Measurements from ENCODE around the gene FOXO3B. TPM values are rescaled to one million over a fixed set of nuclear protein-coding genes. Genes with fewer than 3 reads are reported as not detected.
"Not testable (repeated sequence)": the region's sequence is repeated elsewhere in the genome, so short reads cannot be mapped to it uniquely, and the experiment has no call there.

The FOXO3B gene
- total RNA-seq, 1 donor from 2014 or later: 9.6 TPM

DNA sequence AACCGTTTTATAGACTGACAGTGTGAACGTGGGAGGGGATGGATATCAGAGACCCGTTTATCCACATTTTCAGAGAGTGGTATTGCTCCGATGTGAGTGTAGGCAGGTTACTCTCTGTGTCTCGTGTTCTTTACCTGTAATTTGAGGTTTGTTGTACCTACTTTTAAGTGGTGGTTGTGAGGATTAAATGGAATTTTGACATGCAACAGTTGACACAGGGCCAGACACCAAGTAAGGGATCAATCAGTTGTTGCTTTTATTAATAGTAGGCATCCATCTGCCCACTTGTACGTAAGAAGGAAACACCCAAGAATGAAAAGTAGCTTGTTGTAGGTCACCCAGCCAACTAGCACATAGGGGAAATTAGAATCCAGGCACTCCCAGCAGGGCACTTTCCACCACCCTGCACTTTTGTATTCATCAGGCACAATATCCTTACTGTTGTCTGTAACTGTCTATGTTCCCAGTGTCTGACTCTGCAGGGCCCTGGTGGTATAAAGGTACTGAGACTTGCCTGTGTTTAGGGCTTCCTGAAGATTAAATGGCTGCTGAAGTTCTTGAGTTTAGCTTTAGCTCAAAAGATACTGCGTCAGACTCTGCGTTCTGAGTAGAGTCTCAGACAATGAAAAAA is 16.5 kb upstream of the FOXO3B start:
- not testable (repeated sequence) for H3K4me1 Mint-ChIP-seq (ENCODE audit: unreplicated experiment); H3K27me3 Mint-ChIP-seq (ENCODE audit: unreplicated experiment); DNase-seq (ENCODE audit: extremely low spot score, unreplicated experiment); H3K27ac Mint-ChIP-seq (ENCODE audit: unreplicated experiment); H3K9me3 Mint-ChIP-seq (ENCODE audit: unreplicated experiment); H3K36me3 Mint-ChIP-seq (ENCODE audit: unreplicated experiment)
- peak overlapping the region; percentile 90 for H3K4me3 Mint-ChIP-seq (ENCODE audit: unreplicated experiment)

- not testable (repeated sequence) for H3K27me3 Mint-ChIP-seq (ENCODE audit: unreplicated experiment); H3K36me3 Mint-ChIP-seq (ENCODE audit: unreplicated experiment); H3K9me3 Mint-ChIP-seq (ENCODE audit: unreplicated experiment); H3K27ac Mint-ChIP-seq (ENCODE audit: unreplicated experiment); H3K4me3 Mint-ChIP-seq (ENCODE audit: unreplicated experiment); H3K4me1 Mint-ChIP-seq (ENCODE audit: unreplicated experiment); DNase-seq (ENCODE audit: extremely low spot score, unreplicated experiment)
Measured at GRCh38 chr17:18695143-18695542, 13.0 kb upstream of the FOXO3B start.

GRCh38 chr17:18682668-18683067 is 554 bp upstream of the FOXO3B start:
- not testable (repeated sequence) for H3K27me3 Mint-ChIP-seq (ENCODE audit: unreplicated experiment); H3K9me3 Mint-ChIP-seq (ENCODE audit: unreplicated experiment); H3K4me1 Mint-ChIP-seq (ENCODE audit: unreplicated experiment); DNase-seq (ENCODE audit: extremely low spot score, unreplicated experiment); H3K36me3 Mint-ChIP-seq (ENCODE audit: unreplicated experiment)
- H3K27ac Mint-ChIP-seq (ENCODE audit: unreplicated experiment): peak overlapping the region; percentile 72
- peak overlapping the region; percentile 77 for H3K4me3 Mint-ChIP-seq (ENCODE audit: unreplicated experiment)

DNA sequence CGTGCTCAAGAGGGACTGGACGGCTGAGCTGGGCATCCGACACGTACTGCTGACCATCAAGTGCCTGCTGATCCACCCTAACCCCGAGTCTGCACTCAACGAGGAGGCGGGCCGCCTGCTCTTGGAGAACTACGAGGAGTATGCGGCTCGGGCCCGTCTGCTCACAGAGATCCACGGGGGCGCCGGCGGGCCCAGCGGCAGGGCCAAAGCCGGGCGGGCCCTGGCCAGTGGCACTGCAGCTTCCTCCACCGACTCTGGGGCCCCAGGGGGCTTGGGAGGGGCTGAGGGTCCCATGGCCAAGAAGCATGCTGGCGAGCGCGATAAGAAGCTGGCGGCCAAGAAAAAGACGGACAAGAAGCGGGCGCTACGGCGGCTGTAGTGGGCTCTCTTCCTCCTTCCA is 4.7 kb downstream of the FOXO3B start:
- not testable (repeated sequence) for H3K27ac Mint-ChIP-seq (ENCODE audit: unreplicated experiment); H3K27me3 Mint-ChIP-seq (ENCODE audit: unreplicated experiment); H3K4me1 Mint-ChIP-seq (ENCODE audit: unreplicated experiment); DNase-seq (ENCODE audit: extremely low spot score, unreplicated experiment); H3K4me3 Mint-ChIP-seq (ENCODE audit: unreplicated experiment)
- Mint-ChIP-seq H3K9me3 (ENCODE audit: unreplicated experiment) (peaks cover 15% of the 10 kb centered on the region), H3K36me3 (ENCODE audit: unreplicated experiment) (peaks cover 33% of the 10 kb centered on the region)

DNA sequence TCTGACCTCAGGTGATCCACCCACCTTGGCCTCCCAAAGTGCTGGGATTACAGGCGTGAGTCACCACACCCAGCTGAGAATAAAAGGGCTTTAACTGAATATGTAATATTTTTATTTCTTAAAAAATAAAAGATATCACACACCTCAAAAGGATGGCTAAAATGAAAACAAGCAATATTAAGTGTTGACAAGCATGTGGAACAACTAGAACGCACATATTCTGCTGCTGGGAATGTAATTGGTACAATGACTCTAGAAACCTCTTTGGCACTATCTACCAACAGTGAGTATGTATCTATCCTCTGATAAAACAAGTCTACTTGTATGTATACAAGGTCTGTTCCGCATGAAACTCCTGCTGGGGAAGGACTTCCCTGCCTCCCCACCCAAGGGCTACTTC is 5.2 kb downstream of the FOXO3B start:
- H3K4me3 Mint-ChIP-seq (ENCODE audit: unreplicated experiment); DNase-seq (ENCODE audit: extremely low spot score, unreplicated experiment); H3K4me1 Mint-ChIP-seq (ENCODE audit: unreplicated experiment); H3K27ac Mint-ChIP-seq (ENCODE audit: unreplicated experiment); H3K27me3 Mint-ChIP-seq (ENCODE audit: unreplicated experiment): not testable (repeated sequence)
- peaks cover 33% of the 10 kb centered on the region for H3K36me3 Mint-ChIP-seq (ENCODE audit: unreplicated experiment)
- H3K9me3 Mint-ChIP-seq (ENCODE audit: unreplicated experiment): peaks cover 15% of the 10 kb centered on the region

DNA sequence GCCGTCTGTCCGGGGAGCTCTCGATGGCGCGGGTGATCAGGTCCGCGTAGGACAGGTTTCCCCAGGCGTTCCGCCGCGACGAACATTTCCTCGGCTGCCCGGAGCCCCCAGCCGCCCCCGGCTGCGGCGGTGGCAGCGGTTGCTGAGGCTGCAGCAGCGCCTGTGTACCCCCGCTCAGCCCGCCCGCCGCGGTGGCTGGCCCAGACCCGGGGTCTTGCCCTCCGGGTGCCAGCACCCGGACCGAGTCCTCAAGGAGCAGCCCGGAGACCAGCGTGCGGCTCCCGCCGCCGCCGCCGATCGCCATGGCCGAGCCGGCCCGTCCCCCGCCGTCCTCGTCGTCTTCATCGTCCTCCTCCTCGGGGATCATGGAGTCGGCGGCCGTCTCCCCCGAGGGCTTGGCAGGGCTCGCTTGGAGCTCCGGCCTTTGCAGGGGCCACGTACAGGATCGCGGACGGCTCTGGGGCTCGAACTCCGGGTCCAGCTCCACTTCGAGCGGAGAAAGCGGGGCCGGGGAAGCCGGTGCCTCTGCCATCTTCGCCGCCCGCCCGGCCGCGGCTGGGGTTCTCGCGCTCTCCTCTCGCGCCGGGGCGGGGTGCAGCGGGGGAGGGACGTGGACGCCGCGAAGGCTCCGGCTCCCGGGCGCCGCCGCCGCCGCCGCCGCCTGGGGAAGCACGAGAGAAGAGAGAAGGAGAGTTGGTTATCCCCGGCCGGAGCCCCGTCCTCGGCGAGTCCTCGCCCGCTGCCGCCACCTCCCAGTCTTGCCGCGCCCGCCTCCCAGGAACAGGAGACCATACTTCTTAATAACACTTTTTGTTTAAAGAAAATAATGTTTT is 9.5 kb downstream of the FOXO3B start:
- not testable (repeated sequence) for H3K4me1 Mint-ChIP-seq (ENCODE audit: unreplicated experiment); H3K27ac Mint-ChIP-seq (ENCODE audit: unreplicated experiment); H3K27me3 Mint-ChIP-seq (ENCODE audit: unreplicated experiment); DNase-seq (ENCODE audit: extremely low spot score, unreplicated experiment); H3K4me3 Mint-ChIP-seq (ENCODE audit: unreplicated experiment)
- peaks cover 52% of the 10 kb centered on the region for H3K36me3 Mint-ChIP-seq (ENCODE audit: unreplicated experiment)
- H3K9me3 Mint-ChIP-seq (ENCODE audit: unreplicated experiment): peaks cover 23% of the 10 kb centered on the region

DNA sequence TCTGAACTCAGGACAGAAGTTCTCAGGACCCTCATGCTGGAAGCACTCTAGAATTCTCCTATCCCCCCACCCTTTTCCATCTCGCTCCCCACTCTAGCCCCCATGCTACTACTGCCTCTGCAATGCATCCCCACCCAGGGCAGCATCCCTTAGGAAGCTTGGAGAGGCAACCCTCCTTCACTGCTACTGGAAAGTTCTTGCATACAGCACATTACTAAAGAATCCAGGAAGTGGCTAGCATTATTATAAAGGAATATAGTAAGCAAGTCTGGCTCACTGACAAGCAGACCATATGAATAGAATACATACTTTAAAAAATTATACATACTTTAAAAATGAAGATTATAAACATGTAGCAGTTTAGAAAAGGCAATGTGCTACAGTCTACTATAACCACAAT is 13.5 kb downstream of the FOXO3B start:
- H3K4me3 Mint-ChIP-seq (ENCODE audit: unreplicated experiment); H3K27me3 Mint-ChIP-seq (ENCODE audit: unreplicated experiment); H3K27ac Mint-ChIP-seq (ENCODE audit: unreplicated experiment); H3K4me1 Mint-ChIP-seq (ENCODE audit: unreplicated experiment); DNase-seq (ENCODE audit: extremely low spot score, unreplicated experiment): not testable (repeated sequence)
- Mint-ChIP-seq H3K36me3 (ENCODE audit: unreplicated experiment) (peaks cover 34% of the 10 kb centered on the region), H3K9me3 (ENCODE audit: unreplicated experiment) (peaks cover 16% of the 10 kb centered on the region)

- H3K4me1 Mint-ChIP-seq (ENCODE audit: unreplicated experiment); H3K27me3 Mint-ChIP-seq (ENCODE audit: unreplicated experiment); DNase-seq (ENCODE audit: extremely low spot score, unreplicated experiment); H3K4me3 Mint-ChIP-seq (ENCODE audit: unreplicated experiment); H3K27ac Mint-ChIP-seq (ENCODE audit: unreplicated experiment): not testable (repeated sequence)
- peaks cover 32% of the 10 kb centered on the region for H3K36me3 Mint-ChIP-seq (ENCODE audit: unreplicated experiment)
- peaks cover 21% of the 10 kb centered on the region for H3K9me3 Mint-ChIP-seq (ENCODE audit: unreplicated experiment)
Measured at GRCh38 chr17:18667535-18667934, 14.6 kb downstream of the FOXO3B start.

DNA sequence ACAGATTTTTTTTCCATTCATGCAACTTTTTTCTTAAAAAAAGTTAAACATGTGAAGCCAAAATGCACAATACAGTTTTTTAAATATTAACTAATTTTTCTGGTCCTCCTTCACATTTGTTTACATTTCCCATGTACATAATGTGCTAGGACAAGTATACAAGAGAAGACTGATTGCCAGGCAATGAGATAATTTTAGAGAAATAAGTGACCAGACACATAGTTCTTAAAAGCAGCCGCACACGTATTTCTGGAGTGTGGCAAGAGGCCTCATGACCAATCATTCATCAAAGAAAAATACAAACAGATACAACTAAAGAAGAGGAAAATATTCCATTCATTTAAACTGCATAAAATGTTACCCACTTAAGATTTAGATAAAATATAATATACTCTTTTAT is 15.8 kb downstream of the FOXO3B start:
- not testable (repeated sequence) for DNase-seq (ENCODE audit: extremely low spot score, unreplicated experiment); H3K27ac Mint-ChIP-seq (ENCODE audit: unreplicated experiment); H3K4me1 Mint-ChIP-seq (ENCODE audit: unreplicated experiment); H3K4me3 Mint-ChIP-seq (ENCODE audit: unreplicated experiment); H3K27me3 Mint-ChIP-seq (ENCODE audit: unreplicated experiment)
- H3K9me3 Mint-ChIP-seq (ENCODE audit: unreplicated experiment): peaks cover 25% of the 10 kb centered on the region
- peaks cover 32% of the 10 kb centered on the region for H3K36me3 Mint-ChIP-seq (ENCODE audit: unreplicated experiment)

GRCh38 chr17:18661924-18662624 is 20.0 kb downstream of the FOXO3B start:
- H3K9me3 Mint-ChIP-seq (ENCODE audit: unreplicated experiment): peaks cover 18% of the 10 kb centered on the region
- H3K4me1 Mint-ChIP-seq (ENCODE audit: unreplicated experiment); H3K36me3 Mint-ChIP-seq (ENCODE audit: unreplicated experiment): not testable (repeated sequence)

DNA sequence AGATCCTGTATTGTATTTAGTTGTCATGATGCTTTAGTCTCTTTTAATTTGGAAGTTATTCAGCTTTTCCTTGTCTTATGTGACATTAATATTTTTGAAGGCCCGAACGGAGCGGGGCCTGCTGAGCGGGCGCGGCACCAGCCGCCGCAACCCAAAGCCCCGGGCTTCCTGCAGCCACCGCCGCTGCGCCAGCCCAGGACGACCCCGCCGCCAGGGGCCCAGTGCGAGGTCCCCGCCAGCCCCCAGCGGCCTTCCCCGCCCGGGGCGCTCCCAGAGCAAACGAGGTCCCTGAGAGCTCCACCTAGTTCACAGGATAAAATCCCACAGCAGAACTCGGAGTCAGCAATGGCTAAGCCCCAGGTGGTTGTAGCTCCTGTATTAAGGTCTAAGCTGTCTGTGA is 32.0 kb downstream of the FOXO3B start:
- H3K9me3 Mint-ChIP-seq (ENCODE audit: unreplicated experiment); H3K4me3 Mint-ChIP-seq (ENCODE audit: unreplicated experiment); DNase-seq (ENCODE audit: extremely low spot score, unreplicated experiment); H3K27ac Mint-ChIP-seq (ENCODE audit: unreplicated experiment); H3K4me1 Mint-ChIP-seq (ENCODE audit: unreplicated experiment); H3K36me3 Mint-ChIP-seq (ENCODE audit: unreplicated experiment); H3K27me3 Mint-ChIP-seq (ENCODE audit: unreplicated experiment): not testable (repeated sequence)

More at GRCh38 chr17:18661924-18662624, 20.0 kb downstream of the FOXO3B start:
- not testable (repeated sequence) for H3K27ac Mint-ChIP-seq (ENCODE audit: unreplicated experiment); H3K4me3 Mint-ChIP-seq (ENCODE audit: unreplicated experiment); DNase-seq (ENCODE audit: extremely low spot score, unreplicated experiment); H3K27me3 Mint-ChIP-seq (ENCODE audit: unreplicated experiment)

- H3K9me3 Mint-ChIP-seq (ENCODE audit: unreplicated experiment); H3K27ac Mint-ChIP-seq (ENCODE audit: unreplicated experiment); DNase-seq (ENCODE audit: extremely low spot score, unreplicated experiment); H3K4me1 Mint-ChIP-seq (ENCODE audit: unreplicated experiment); H3K36me3 Mint-ChIP-seq (ENCODE audit: unreplicated experiment); H3K27me3 Mint-ChIP-seq (ENCODE audit: unreplicated experiment); H3K4me3 Mint-ChIP-seq (ENCODE audit: unreplicated experiment): not testable (repeated sequence)
Measured at GRCh38 chr17:18644291-18644690, 37.8 kb downstream of the FOXO3B start, which contains the start of gene TBC1D28. TBC1D28 (minus strand) TSS chr17:18644391; CDS start chr17:18641352, 3,039 bp downstream.

All from osteocyte (in vitro differentiated cells).